Epithelial cell of proximal tubule (primary cell): ENCODE results near the gene PPP1R14C. TPM values are rescaled to one million over a fixed set of nuclear protein-coding genes. Genes with fewer than 3 reads are reported as not detected.

Experiments
- DNase-seq: peaks from one replicate; pipeline ENCODE4 v3.0.0-alpha.2; 2011; ENCODE audit warnings: low read depth
- H3K4me3 ChIP-seq: 2 replicates; pipeline ENCODE4 v1.5.1; 2011; ENCODE audit warnings: low read depth, mild to moderate bottlenecking, low read length
- total RNA-seq: library from RNA; depleted of rRNA; stranded (reverse); fragments of >200 nt; gene quantifications from 2 replicates; pipeline ENCODE4 v1.2.3, GENCODE V29; 2015
- TF ChIP-seq, protein P1 (sequence below): conservative IDR thresholded peaks from 2 replicates; pipeline ENCODE4 v1.5.1; 2012; ENCODE audit warnings: low read depth, mild to moderate bottlenecking, low read length

PPP1R14C gene
- total RNA-seq, 1 donor from 2014 or later, result 27.0 TPM

GRCh38 chr6:150200428-150201100 lies 57.7 kb downstream of the PPP1R14C start:
- TF ChIP-seq, protein P1, sequence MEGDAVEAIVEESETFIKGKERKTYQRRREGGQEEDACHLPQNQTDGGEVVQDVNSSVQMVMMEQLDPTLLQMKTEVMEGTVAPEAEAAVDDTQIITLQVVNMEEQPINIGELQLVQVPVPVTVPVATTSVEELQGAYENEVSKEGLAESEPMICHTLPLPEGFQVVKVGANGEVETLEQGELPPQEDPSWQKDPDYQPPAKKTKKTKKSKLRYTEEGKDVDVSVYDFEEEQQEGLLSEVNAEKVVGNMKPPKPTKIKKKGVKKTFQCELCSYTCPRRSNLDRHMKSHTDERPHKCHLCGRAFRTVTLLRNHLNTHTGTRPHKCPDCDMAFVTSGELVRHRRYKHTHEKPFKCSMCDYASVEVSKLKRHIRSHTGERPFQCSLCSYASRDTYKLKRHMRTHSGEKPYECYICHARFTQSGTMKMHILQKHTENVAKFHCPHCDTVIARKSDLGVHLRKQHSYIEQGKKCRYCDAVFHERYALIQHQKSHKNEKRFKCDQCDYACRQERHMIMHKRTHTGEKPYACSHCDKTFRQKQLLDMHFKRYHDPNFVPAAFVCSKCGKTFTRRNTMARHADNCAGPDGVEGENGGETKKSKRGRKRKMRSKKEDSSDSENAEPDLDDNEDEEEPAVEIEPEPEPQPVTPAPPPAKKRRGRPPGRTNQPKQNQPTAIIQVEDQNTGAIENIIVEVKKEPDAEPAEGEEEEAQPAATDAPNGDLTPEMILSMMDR, result no peak
- no peak for DNase-seq
- H3K4me3 ChIP-seq, result no peak overlapping the region

- TF ChIP-seq, protein P1, result no peak
Measured at GRCh38 chr6:150201285-150201684, 58.4 kb downstream of the PPP1R14C start.

GRCh38 chr6:150201772-150202329 lies 59.0 kb downstream of the PPP1R14C start:
- TF ChIP-seq, protein P1, result no peak
- DNase-seq, result peak; percentile 25
- no peak overlapping the region for H3K4me3 ChIP-seq

More at GRCh38 chr6:150201285-150201684, 58.4 kb downstream of the PPP1R14C start:
- no peak for DNase-seq
- H3K4me3 ChIP-seq, result no peak overlapping the region

DNA sequence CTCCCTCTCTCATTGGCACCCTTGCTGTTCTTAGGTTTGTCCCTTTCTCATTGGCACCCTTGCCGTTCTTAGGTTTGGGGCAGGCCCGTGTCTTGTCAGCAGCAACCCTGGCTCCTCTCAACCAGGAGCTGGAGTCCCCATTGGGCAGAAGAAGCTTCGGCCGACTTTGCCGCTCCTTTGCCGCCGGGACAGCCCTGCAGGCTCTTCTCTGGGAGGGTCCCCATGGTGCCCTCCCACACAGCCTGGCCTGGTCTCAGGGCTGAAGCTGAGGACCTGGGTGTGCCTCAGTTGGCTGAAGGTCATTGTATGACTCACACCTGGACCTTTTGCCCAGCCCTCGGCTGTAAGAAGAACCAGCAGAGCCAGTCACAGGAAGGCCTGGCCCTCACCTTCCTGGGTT lies 59.6 kb downstream of the PPP1R14C start:
- TF ChIP-seq, protein P1, result no peak
- DNase-seq, result no peak
- H3K4me3 ChIP-seq, result no peak overlapping the region

GRCh38 chr6:150202934-150203333 lies 60.1 kb downstream of the PPP1R14C start:
- no peak overlapping the region for H3K4me3 ChIP-seq
- no peak for DNase-seq
- TF ChIP-seq, protein P1, result no peak

DNA sequence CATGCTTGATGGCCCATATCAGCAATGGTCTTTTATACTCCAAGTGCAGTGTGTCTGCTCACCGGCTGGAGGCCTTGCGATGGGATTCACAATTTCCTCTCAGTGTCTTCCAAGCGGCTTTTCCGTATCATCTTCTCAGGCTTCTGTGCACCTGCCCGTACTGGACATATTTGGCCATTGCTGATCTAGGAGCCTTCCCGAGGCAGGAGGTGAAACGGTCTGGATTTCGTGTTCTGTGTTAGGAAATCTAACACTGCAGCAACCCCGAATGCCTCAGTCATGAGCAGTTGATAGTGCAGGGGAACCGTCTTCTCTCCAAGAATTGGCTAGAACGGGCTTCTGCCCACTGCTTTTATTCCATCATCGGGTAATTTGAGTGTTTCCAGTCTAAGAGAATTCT lies 60.5 kb downstream of the PPP1R14C start:
- H3K4me3 ChIP-seq, result no peak overlapping the region
- DNase-seq, result no peak
- TF ChIP-seq, protein P1, result no peak
